T-helper 1 cell (primary cell): Measurements from ENCODE around the gene OR6C4.
"Not testable (repeated sequence)": the region's sequence is repeated elsewhere in the genome, so short reads cannot be mapped to it uniquely, and the experiment has no call there.

ENCODE experiments used
- DNase-seq, 5 donors: peaks; one replicate each; pipeline ENCODE4 v3.0.0-alpha.2; 2012 to 2020
- total RNA-seq, 4 donors: gene quantifications; one replicate each; lab custom pipeline; 2026; lab: John Stamatoyannopoulos, UW

The OR6C4 gene
- total RNA-seq: 0 reads per million in 4 donors

GRCh38 chr12:55549302-55549701, at the start of gene OR6C4:
Gene OR6C4 (plus strand): TSS chr12:55549602. CDS start chr12:55551227, 1,625 bp downstream.
- DNase-seq: no peak

GRCh38 chr12:55499810-55500252, 49.6 kb upstream of the OR6C4 start:
- no peak for DNase-seq

- no peak for DNase-seq
Observed at GRCh38 chr12:55501601-55502000, 47.8 kb upstream of the OR6C4 start.

GRCh38 chr12:55515696-55516095, 33.7 kb upstream of the OR6C4 start:
- no peak for DNase-seq

GRCh38 chr12:55516391-55516790, 33.0 kb upstream of the OR6C4 start:
- no peak for DNase-seq

- DNase-seq: not testable (repeated sequence)
Observed at GRCh38 chr12:55548235-55548634, 1.2 kb upstream of the OR6C4 start.

GRCh38 chr12:55548756-55549155, 646 bp upstream of the OR6C4 start:
- no peak for DNase-seq

- no peak for DNase-seq
Observed at GRCh38 chr12:55554296-55554695, 4.9 kb downstream of the OR6C4 start.

GRCh38 chr12:55570060-55570459, 20.7 kb downstream of the OR6C4 start:
- not testable (repeated sequence) for DNase-seq

GRCh38 chr12:55570689-55571088, 21.3 kb downstream of the OR6C4 start:
- not testable (repeated sequence) for DNase-seq

GRCh38 chr12:55572168-55572567, 22.8 kb downstream of the OR6C4 start, which contains the start of gene OR2AP1:
Gene OR2AP1 (plus strand): TSS chr12:55572468. CDS start chr12:55574415, 1,947 bp downstream.
- DNase-seq: no peak

- no peak for DNase-seq
Observed at GRCh38 chr12:55582066-55582465, 32.7 kb downstream of the OR6C4 start.

- DNase-seq: no peak
Observed at GRCh38 chr12:55585817-55586216, 36.4 kb downstream of the OR6C4 start.

- not testable (repeated sequence) for DNase-seq
Observed at GRCh38 chr12:55590152-55590551, 40.8 kb downstream of the OR6C4 start.
